Measurements from ENCODE around the gene CKAP2L.

DNA sequence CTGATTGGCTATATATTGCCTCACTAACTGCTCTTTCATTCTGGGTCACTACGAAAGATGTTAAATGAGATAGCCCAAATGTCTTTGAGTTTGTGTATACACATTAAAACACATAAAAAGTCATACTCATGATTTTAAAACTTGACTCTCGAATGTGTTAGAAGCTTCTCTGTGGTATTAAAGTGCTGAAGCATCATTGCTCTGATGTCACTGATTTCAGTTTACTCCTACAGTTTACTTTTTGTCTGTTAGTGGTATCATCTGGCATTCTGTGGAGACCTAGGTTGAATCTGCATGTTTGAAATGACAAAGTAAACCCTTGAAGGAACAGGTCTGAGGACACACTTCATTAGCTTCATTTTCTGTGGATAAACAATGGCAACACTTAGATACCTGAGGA lies 32.9 kb downstream of the CKAP2L start:
- no peak for TF ChIP-seq POLR2A (IDR thresholded peaks at IDR 0.05)
- TF ChIP-seq, protein P1, sequence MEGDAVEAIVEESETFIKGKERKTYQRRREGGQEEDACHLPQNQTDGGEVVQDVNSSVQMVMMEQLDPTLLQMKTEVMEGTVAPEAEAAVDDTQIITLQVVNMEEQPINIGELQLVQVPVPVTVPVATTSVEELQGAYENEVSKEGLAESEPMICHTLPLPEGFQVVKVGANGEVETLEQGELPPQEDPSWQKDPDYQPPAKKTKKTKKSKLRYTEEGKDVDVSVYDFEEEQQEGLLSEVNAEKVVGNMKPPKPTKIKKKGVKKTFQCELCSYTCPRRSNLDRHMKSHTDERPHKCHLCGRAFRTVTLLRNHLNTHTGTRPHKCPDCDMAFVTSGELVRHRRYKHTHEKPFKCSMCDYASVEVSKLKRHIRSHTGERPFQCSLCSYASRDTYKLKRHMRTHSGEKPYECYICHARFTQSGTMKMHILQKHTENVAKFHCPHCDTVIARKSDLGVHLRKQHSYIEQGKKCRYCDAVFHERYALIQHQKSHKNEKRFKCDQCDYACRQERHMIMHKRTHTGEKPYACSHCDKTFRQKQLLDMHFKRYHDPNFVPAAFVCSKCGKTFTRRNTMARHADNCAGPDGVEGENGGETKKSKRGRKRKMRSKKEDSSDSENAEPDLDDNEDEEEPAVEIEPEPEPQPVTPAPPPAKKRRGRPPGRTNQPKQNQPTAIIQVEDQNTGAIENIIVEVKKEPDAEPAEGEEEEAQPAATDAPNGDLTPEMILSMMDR (IDR thresholded peaks at IDR 0.05 in 4 of 5, conservative IDR thresholded peaks at IDR 0.05 in 1 of 5) = no peak
